Measurements from ENCODE around the gene SRSF9. TPM values are rescaled to one million over a fixed set of nuclear protein-coding genes. Genes with fewer than 3 reads are reported as not detected.

SRSF9 gene
- polyA plus RNA-seq, 3 donors, result 127 to 218 (median 200) TPM

GRCh38 chr12:120495731-120496412 lies 26.3 kb upstream of the SRSF9 start, which contains the start of gene DYNLL1:
TSS of gene DYNLL1 (plus strand) at chr12:120496113. CDS start at chr12:120496422, 309 bp downstream.
- Histone ChIP-seq H3K27ac (ENCODE audit: low read depth in 1 of 2, low read length in 2 of 2) (peak within 1 kb of the TSS; percentile 57 to 76), H3K9me3 (replicated peaks in 1 of 2; ENCODE audit: control insufficient read depth in 1 of 2, insufficient read depth in 1 of 2, low read length in 2 of 2) (no peaks in the 10 kb centered on the region), H4K20me1 (ENCODE audit: insufficient read depth, low read length) (peaks cover 30% of the 10 kb centered on the region), H3K9ac (ENCODE audit: insufficient read depth, low read length, poor library complexity, severe bottlenecking) (peak within 1 kb of the TSS; percentile 74), H2AFZ (ENCODE audit: insufficient read depth, low read depth, low read length, poor library complexity, severe bottlenecking) (peak within 1 kb of the TSS; percentile 86), H3K79me2 (ENCODE audit: insufficient read depth, low read length) (peaks cover 30% of the 10 kb centered on the region), H3K4me3 (replicated peaks in 1 of 3; ENCODE audit: low read depth in 2 of 3, low read length in 3 of 3) (peak within 1 kb of the TSS; percentile 91 to 99 (median 99)), H3K4me2 (replicated peaks; ENCODE audit: extremely low read depth, low read length, poor library complexity, severe bottlenecking) (peak within 1 kb of the TSS; percentile 94), H3K36me3 (replicated peaks in 1 of 2; ENCODE audit: control insufficient read depth in 1 of 2, insufficient read depth in 2 of 2, low read length in 2 of 2) (peaks cover 13 to 25% of the 10 kb centered on the region in 2 donors), H3K27me3 (ENCODE audit: control insufficient read depth in 2 of 2, insufficient read depth in 2 of 2, low read length in 2 of 2) (no peaks in the 10 kb centered on the region), H3K4me1 (ENCODE audit: control insufficient read depth in 1 of 2, insufficient read depth in 2 of 2, low read length in 2 of 2) (peaks cover 17 to 21% of the 10 kb centered on the region in 2 donors)
- Mint-ChIP-seq H3K27me3 (ENCODE audit: low read depth in 3 of 3) (peaks cover 0 to 2% (median 2%) of the 10 kb centered on the region in 3 donors), H3K4me1 (peaks cover 24% of the 10 kb centered on the region), H3K4me3 (peak within 1 kb of the TSS; percentile 93 to 98), H3K9me3 (no peaks in the 10 kb centered on the region), H3K36me3 (peaks cover 14 to 25% of the 10 kb centered on the region in 2 donors), H3K27ac (peak within 1 kb of the TSS; percentile 77 to 88 (median 84))
- no peak for TF ChIP-seq CTCF (IDR thresholded peaks at IDR 0.05)
- WGBS (ENCODE audit: insufficient coverage), result under 1% methylated on average over 33 of the region's 53 CpGs
- peak; percentile 92 to 96 (median 93) for DNase-seq
- intact Hi-C loops (cut with micrococcal nuclease), result loop anchor here (5.0 kb wide), 2 partner anchors 36 to 41 kb away; partner anchors contain the start of gene RNF10 (in 1 of the 2)

GRCh38 chr12:120495186-120495730 lies 25.7 kb upstream of the SRSF9 start:
- H3K4me3 ChIP-seq (replicated peaks in 1 of 3; ENCODE audit: low read depth in 2 of 3, low read length in 3 of 3), result peak overlapping the region; percentile 91 to 99 (median 99)
- peaks cover 17 to 21% of the 10 kb centered on the region in 2 donors for H3K4me1 ChIP-seq (ENCODE audit: control insufficient read depth in 1 of 2, insufficient read depth in 2 of 2, low read length in 2 of 2)
- Mint-ChIP-seq H3K27me3 (ENCODE audit: low read depth in 3 of 3) (peaks cover 0 to 2% (median 2%) of the 10 kb centered on the region in 3 donors), H3K4me1 (peaks cover 24% of the 10 kb centered on the region), H3K4me3 (peak overlapping the region; percentile 93 to 98), H3K36me3 (peaks cover 14 to 19% of the 10 kb centered on the region in 2 donors), H3K27ac (peak overlapping the region in 5 of 7 donors; percentile 59 to 87 (median 82)), H3K9me3 (no peaks in the 10 kb centered on the region)
- H3K9ac ChIP-seq (ENCODE audit: insufficient read depth, low read length, poor library complexity, severe bottlenecking), result no peak overlapping the region
- H3K4me2 ChIP-seq (replicated peaks; ENCODE audit: extremely low read depth, low read length, poor library complexity, severe bottlenecking), result peak overlapping the region; percentile 94
- intact Hi-C loops (cut with micrococcal nuclease), result loop anchor here (5.0 kb wide), 2 partner anchors 37 to 42 kb away; partner anchors contain the start of gene RNF10 (in 1 of the 2)
- no peaks in the 10 kb centered on the region for H3K9me3 ChIP-seq (replicated peaks in 1 of 2; ENCODE audit: control insufficient read depth in 1 of 2, insufficient read depth in 1 of 2, low read length in 2 of 2)
- H3K27me3 ChIP-seq (ENCODE audit: control insufficient read depth in 2 of 2, insufficient read depth in 2 of 2, low read length in 2 of 2), result no peaks in the 10 kb centered on the region
- H4K20me1 ChIP-seq (ENCODE audit: insufficient read depth, low read length), result peaks cover 30% of the 10 kb centered on the region
- 55% methylated on average over 11 of the region's 17 CpGs for WGBS (ENCODE audit: insufficient coverage)
- peak overlapping the region in 1 of 2 donors; percentile 76 for H3K27ac ChIP-seq (ENCODE audit: low read depth in 1 of 2, low read length in 2 of 2)
- peak overlapping the region; percentile 86 for H2AFZ ChIP-seq (ENCODE audit: insufficient read depth, low read depth, low read length, poor library complexity, severe bottlenecking)
- peaks cover 13 to 19% of the 10 kb centered on the region in 2 donors for H3K36me3 ChIP-seq (replicated peaks in 1 of 2; ENCODE audit: control insufficient read depth in 1 of 2, insufficient read depth in 2 of 2, low read length in 2 of 2)
- no peak for TF ChIP-seq CTCF (IDR thresholded peaks at IDR 0.05)
- DNase-seq, result no peak
- H3K79me2 ChIP-seq (ENCODE audit: insufficient read depth, low read length), result peaks cover 30% of the 10 kb centered on the region

Data from CD14-positive monocyte (primary cell).